Activated CD4-positive, alpha-beta T cell treated with anti-CD3 and anti-CD28 coated beads for 4 hours (primary cell): Measurements from ENCODE around the gene STIM1.
A peak's percentile ranks its signal among the peaks of the same experiment; 100 is the strongest.
"Not testable (repeated sequence)": the region's sequence is repeated elsewhere in the genome, so short reads cannot be mapped to it uniquely, and the experiment has no call there.

Experiments used
- DNase-seq, 2 donors: peaks; one replicate each; pipeline ENCODE4 v3.0.0-alpha.2; 2020

STIM1 gene

DNA sequence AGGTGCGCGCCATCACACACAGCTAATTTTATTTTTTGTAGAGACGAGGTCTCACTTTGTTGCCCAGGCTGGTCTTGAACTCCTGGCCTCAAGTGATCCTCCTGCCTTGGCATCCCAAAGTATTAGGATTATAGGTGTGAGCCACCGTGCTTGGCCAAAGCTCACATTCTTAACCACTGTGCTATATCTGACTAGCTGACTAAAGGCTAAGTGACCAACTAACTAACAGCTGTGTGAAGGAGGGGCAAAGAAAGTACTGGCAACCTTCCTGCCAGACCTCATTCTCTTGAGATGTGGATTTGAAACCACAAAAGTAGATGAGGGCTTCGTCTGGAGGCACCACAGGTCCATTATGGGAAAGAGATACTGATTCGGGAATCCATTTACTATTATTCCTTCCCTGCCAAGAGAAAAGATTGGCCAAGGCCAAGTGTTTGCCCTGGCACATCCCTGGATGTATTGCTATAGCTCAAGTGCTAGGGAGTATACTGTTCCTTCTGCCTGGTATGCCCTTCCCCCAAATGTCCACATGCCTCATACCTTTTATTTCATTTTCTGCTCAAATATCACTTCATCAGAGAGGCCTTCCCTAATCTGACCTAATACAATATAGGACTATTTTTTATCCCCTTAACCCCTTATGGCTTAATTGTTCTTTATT lies 186.4 kb downstream of the STIM1 start:
- DNase-seq, result no peak

DNA sequence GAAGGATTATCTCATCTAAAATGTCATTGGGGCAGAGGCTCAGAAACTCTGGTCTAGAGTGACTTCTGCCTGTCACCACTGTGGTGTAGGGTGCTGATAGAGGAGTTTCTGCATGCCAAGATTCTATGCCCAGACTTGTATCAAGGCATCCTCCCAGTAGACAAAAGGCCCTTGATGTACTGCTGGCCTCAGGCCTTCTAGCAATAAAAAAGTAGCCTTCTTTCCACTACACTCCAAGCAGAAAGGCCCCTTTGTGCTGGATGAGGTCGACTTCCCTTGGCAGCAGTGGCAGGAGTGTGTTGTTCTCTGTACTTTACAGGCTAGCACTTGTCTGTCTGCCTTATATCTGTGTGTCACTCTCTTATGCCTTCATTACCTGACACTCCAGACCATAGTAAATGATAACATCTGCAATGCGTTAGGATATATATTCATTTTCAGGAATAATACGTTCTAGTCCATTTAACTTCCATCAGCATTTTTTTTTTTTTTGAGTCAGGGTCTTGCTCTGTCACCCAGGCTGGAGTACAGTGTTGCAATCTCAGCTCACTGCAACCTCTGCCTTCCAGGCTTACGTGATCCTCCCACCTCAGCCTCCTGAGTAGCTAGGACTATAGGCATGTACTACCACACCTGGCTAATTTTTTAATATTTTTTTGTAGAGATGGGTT lies 189.6 kb downstream of the STIM1 start:
- DNase-seq, result no peak

DNA sequence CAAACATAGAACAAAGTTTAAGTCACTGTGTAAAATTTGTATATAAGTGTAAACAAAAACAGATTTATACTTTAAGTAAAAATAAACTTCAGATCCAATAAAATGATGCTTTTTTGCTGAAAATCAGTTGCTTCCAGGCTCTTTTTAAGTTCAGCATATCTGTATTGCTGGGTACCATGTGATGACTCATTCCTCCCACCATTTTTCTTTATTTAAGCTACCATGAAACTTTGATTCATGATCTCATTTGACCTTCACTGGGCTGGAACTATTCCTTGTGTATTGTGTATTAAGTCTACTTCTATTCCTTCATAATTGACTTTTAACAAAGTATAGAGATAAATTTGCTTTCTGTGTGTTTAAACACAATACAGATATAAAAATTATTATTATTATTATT lies 192.9 kb downstream of the STIM1 start:
- no peak for DNase-seq

DNA sequence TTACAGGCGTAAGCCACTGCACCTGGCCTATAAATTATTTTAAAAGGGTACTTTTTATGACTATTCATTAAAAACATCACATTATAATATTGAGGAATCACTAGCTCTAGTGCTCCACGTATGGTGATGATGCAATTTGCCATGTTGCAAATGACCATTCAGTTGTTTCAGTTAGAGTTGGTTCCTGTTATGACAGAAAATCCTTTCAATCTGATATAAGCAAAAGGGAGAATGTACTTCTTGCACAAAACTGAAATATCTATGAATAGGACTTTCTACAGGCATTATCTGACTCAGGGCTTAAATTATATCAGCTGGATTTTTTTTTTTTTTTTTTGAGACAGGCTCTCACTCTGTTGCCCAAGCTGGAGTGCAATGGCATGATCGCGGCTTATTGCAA lies 193.5 kb downstream of the STIM1 start:
- DNase-seq, result no peak

DNA sequence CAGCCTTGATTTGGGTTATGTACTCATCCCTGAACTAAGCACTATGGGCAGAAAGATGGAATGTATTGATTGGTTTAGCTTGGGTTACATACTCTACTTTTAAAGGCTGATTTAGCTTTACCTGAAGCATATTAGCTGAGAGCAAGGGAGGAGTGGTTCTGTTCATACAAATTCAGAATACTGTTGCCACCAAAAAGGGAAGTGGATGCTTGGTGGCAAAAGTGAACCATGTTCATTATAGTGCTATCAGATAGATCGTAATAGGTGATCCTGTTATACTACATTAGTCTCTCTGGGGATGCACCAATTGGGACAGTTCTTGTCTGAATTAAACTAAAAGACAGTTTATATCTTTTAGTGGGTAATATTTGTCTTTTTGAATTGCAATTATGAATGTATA lies 194.7 kb downstream of the STIM1 start:
- DNase-seq, result no peak

DNA sequence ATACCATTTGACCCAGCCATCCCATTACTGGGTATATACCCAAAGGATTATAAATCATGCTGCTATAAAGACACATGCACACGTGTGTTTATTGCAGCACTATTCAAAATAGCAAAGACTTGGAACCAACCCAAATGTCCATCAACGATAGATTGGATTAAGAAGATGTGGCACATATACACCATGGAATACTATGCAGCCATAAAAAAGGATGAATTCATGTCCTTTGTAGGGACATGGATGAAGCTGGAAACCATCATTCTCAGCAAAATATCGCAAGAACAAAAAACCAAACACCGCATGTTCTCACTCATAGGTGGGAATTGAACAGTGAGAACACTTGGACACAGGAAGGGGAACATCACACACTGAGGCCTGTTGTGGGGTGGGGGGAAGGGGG lies 197.7 kb downstream of the STIM1 start:
- DNase-seq, result not testable (repeated sequence)

DNA sequence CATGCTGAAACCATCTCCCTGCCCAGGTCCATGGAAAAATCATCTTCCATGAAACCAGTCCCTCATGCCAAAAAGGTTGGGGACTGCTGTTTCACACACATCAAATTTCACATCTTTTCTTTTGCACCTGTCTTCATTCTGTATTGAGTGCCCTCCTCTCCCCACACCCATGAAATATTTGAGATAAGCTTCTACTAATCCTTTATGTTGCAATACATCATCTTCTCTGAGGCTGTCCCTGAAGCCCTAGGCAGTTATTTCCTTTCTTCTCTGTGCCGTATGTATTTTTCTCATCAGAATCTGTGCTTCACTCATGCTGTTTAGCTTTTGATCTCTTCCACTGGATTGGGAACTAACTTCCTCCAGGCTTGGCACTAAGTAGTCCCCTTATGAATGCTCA lies 199.2 kb downstream of the STIM1 start:
- no peak for DNase-seq

DNA sequence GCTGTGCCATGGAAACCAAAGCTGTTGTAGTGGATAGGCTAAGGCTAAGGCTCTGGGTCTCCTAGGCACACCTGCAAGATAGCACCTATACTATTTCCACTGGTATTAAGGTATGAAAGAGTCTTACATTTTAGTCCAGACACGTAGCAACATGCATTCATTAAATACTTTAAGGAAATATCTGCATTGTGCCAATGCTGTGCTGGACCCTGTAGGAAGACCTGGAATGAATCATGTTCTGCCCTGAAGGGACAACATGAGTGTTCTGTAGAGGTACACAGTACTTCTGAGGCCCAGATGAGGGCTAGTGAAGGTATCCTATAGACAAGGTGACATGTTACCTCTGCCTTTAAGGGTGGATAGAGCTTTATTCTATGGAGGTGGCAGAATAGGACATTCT lies 204.0 kb downstream of the STIM1 start:
- no peak for DNase-seq

DNA sequence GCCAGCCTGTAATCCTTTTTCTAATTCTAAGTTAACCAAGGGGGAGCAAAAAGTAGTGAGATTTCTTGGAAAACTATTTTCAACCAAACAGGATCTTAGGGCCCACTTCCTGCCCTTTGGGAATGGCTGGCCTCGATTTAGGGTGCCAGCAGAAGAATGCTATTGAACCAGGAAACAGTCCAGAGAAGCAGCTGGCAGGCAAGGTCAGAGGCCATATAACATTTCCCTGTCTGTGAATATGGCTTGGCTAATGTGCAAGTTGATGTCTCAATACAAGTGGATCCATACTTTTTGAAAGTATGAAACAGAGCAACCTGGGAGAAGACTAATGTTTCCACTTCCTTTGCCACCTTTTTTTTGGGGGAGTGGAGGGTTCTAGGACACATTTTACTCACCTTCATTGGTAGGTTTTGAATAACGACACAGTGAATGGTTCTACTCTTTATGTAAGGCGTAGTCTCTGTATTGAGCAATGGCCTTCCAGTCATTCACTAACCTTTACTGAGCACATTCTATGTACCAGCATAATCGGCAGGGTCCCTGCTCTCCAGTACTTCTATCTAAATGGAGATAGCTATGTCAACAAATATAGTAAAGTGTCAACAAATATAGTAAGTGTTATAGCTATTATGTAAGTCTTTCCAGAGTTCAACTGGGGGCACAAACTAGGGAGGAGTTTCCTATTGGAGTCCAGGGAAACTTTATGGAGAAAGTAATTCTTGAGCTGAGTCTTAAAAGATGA lies 204.9 kb downstream of the STIM1 start:
- DNase-seq, result no peak

DNA sequence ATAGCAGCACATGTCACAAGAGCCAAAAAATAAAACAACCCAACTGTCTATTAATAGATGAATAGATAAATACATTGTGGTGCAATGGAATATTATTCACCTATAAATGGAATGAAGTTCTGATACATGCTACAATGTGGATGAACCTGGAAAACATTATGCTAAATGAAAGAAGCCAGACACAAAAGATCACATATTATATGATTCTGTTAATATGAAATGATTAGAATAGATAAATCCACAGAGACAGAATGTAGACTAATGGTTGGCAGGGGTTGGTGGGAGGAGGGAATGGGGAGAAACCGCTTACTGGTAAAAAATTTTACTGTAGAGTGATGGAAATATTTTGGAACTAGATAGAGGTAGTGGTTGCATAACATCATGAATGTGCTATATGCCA lies 206.2 kb downstream of the STIM1 start:
- no peak for DNase-seq

DNA sequence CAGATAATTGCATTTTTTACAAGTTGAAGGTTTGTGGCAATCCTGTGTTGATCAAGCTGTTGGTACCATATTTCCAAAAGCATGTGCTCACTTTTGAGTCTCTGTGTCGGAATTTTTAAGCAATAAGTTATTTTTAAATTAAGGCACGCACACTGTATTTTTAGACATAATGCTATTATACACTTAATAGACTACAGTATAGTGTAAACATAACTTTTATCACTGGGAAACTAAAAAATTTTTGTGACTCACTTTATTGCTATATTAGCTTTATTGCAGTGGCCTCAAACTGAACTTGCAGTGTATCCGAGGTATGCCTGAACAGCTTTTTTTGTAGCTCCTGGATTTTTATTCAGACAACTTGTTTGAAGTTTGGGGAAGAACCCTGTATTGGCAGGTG lies 207.9 kb downstream of the STIM1 start:
- no peak for DNase-seq

DNA sequence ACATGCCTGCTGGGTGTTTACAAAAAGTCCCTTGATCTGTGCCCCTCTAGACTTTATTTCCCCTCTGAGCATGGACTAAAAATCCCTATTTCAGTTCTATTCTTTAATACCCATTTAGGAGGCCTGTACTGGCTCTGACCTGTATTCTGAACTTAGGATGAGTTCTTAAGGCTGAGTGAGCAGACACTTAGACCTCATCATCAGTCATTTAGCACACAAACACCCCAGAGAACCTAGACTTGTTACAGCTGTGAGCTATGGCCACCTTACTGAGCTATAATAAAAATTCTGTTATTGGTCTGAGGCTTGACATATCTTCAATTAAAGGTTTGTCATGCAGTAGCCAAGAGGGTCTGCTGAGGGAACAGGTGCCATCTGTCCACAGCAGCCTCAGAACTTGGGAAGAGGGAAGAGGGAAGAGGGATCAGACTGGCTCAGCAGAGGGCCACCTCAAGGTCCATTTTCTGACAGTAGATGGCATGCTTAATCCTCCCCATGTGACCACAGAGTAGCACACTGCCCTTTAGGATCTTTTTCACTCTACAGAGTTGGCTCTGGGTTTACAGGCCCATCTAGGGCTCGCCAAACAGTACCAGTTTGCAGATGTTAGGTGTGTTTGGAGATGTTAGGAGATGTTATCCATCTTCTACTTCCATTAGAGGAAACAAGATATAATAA lies 209.0 kb downstream of the STIM1 start:
- DNase-seq, result no peak

DNA sequence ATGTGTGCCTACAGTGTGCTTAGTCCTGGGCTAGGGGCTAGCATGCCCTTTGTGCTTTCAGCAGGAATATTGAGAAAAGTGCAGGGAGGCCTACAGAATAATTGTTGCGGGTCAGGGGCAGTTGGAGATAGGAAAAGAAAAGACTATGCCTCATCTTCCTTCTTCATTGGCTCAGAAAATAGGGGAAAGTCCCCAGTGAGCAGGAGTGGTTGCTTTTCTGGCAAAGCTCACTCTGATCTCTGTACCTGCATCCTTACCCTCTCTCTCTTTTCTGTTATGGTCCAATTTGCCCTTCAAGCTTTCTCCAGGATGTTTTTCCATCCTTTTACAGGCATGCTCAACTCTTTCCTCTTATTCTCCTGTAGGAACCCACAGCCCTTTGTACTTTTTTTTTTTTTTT lies 209.6 kb downstream of the STIM1 start:
- DNase-seq, result peak in 1 of 2 donors; percentile 9

DNA sequence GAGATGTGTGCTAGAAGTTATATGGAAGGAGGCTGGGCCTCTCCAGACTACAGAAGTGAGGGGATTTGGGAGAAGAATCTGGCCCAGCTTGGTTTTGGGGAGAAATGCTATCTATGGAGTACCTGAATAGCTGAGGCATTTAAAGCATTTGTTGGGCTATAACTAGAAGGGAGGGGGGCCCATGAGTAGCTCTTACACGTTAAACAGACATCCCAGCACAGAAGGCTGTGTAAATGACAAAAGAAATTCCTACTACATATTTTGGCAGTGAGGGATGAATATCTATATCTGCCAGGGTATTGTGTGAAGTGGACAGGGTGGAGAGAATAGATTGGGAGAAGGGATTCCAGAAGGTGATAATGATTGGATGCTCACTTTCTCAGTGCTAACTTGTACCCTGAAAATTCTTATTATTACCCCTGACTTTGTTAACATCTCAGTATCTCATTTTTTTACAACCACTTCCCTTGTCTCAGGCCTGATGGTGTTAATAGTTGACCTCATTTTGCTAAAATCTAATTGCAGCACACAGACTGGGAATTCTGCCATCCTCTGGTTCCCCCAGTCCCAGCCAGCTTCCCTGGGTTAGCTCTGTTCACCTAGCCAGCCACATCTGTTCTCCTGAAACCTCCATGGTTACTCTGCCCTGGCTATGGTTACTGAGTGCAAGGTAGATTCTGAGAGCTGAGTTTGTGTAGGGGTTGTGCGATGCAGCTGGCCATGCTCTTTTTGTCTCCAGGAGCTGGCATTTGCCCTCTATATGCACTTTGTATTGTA lies 210.3 kb downstream of the STIM1 start:
- no peak for DNase-seq

DNA sequence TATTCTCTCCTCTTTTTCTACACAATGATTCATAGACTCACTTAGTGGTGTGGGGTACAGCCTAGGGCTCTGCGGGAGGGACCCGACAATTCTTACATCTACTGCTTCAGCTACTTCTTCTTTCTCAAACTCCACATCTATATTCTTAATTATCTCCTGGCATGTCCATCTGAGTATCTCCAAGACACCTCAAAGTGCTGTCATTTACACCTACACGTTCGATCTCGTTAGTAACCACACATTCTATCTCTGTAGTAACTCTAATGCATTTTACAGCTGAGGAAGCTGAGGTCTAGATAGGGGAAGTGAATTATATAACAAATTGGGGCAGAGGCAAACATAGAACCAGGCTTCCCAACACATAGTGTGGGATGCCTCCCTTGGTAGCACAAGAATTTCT lies 211.4 kb downstream of the STIM1 start:
- DNase-seq, result no peak

DNA sequence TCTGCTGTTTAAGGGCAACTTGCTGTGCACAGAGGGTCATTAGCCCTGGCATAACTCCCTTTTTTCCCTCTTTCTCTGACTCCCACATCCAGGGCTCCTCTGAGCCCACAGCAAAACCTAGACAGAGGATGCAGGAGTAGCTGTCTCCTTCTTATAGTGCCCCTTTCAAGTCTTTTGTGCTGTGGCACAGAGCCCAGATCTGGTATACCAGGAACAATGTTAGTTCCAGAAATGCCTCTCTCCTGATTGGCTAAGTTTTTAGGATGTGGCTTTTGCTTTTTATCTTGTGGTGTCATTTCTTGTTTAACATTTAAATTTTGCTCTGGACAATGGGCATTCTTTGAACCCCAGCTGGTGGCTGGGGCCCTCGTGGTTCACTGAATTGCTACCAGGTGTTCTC lies 213.5 kb downstream of the STIM1 start:
- DNase-seq, result no peak

DNA sequence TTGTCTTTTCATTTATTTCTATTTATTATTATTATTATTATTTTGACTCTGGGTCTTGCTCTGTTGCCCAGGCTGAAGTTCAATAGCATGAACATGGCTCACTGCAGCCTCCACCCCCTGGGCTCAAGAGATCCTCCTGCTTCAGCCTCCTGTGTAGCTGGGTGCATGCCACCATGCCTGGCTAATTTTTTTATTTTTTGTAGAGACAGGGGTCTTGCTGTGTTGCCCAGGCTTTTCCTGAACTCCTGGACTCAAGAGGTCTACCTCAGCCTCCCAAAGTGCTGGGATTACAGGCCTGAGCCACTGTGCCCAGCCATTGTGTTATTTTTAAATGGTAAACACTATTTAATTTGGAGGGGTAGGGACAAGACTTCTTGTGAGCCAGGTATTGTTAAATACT lies 215.9 kb downstream of the STIM1 start:
- DNase-seq, result no peak

DNA sequence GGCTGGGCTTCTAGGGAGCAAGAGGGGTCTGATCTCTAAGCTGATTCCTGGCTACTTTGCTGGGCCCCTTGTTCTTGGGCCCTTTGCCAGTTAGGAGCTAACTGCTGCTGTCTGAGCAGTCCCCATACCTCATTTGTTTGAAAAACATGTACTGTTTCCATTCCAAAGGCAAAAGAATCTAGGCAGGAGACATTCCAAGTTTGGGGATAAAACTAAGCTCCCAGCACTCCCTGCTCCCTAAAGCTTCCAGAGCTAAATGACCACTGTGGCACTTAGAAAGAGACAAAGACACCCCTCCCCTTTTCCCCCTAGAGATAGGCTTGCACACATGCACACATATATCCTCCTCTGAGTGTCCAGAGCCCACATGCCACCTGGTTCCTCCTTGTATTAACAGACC lies 216.4 kb downstream of the STIM1 start:
- DNase-seq, result no peak

DNA sequence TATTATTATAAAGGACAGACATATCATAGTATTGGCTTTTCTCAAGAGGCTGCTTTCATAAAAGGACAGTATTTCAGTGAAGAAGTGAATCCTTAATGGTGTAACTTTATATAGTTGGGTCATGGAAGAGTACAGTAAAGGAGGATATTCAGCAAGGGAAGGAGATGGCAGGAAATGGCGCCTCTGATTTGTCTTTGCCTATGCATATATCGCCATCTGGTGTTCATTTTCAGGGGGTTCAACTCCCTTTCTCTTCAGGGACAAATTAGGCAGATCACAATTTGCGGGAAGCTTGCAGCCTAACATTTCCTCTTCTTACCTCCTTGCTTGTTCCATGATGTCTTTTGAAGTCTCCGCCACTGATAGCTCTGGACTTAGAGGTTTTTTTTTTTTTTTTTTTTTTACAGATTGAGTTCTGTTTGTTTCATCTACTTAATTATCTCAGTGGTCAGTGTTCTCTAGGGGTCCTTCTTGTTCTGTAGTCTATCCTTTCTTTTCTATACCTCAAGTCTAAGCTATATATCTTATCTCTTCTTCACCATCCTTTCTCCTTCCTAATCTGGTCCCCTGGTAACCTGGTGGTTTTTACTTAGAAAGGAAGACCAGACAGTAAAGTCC lies 217.3 kb downstream of the STIM1 start:
- DNase-seq, result peak; percentile 43 to 61

DNA sequence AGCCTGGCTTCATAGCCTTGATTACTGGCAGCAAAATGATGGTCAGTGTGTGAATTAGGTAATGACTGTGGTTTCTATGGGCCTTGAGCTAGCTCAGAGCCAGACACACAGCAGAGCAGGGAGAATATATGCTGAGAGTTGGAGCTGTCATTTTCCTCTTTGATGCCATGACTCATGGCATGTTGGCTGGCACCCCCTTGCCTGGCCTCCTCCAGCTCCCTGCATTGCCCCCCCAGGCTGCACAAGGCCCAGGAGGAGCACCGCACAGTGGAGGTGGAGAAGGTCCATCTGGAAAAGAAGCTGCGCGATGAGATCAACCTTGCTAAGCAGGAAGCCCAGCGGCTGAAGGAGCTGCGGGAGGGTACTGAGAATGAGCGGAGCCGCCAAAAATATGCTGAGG lies 218.8 kb downstream of the STIM1 start:
- DNase-seq, result no peak

DNA sequence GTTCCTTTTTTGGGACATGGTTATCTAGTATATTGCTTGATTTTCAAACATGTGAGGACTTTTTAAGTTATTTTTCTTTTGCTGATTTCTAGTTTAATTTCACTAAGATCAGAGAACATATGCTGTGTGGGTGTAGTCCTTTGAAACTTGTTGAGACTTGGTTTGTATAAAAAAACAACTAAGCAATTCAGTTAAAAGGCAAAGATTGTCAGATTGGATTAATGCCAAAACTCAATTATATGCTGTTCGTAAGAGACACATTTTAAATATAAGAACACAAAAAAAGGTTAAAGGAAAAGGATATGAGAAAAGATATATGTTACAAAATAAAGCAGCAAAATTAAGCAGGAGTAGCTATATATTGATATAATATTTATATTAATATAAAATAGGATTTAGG lies 221.3 kb downstream of the STIM1 start:
- DNase-seq, result no peak

DNA sequence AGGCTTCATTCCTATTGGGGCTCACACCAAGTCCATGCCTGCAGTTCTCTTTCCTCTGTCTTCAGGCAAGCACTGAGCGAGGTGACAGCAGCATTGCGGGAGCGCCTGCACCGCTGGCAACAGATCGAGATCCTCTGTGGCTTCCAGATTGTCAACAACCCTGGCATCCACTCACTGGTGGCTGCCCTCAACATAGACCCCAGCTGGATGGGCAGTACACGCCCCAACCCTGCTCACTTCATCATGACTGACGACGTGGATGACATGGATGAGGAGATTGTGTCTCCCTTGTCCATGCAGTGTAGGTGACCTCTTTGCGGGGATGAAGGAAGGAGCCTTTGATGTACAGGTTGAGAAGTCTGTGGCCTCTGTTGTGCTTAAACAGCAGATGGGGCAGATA lies 227.7 kb downstream of the STIM1 start:
- DNase-seq, result no peak
